WTC11 (cell line): ENCODE data around the gene STK16. TPM values are rescaled to one million over a fixed set of nuclear protein-coding genes. Genes with fewer than 3 reads are reported as not detected.

Source experiments
- ATAC-seq: fragments of 200-7000 bp; cut with Tn5 transposase; 2 replicates; pipeline ENCODE4 v1.10.0; 2021; ENCODE audit warnings: mild to moderate bottlenecking, moderate library complexity
- CTCF ChIA-PET: fragments of 300-600 bp; sonication (Branson Sonifier 250); formaldehyde crosslinking; loops from one replicate; lab custom pipeline; 2021; ENCODE audit warnings: antibody characterized with exemption; lab: Charles Lee
- POLR2A ChIA-PET: fragments of 350-600 bp; sonication (Branson Sonifier 250); formaldehyde crosslinking; loops from one replicate; lab custom pipeline; 2021; ENCODE audit warnings: antibody characterized with exemption; lab: Charles Lee
- DNase-seq: peaks from one replicate; pipeline ENCODE4 v3.0.0; 2021; ENCODE audit warnings: low spot score
- H3K27ac Mint-ChIP-seq: 2 replicates; pipeline ENCODE4 v1.8.0; 2021; ENCODE audit warnings: mixed read lengths
- H3K27me3 Mint-ChIP-seq: 2 replicates; pipeline ENCODE4 v1.8.0; 2021; ENCODE audit warnings: low read depth, mild to moderate bottlenecking, moderate library complexity, mixed read lengths
- H3K36me3 Mint-ChIP-seq: 2 replicates; pipeline ENCODE4 v1.8.0; 2021; ENCODE audit warnings: mixed read lengths
- H3K4me1 Mint-ChIP-seq: 2 replicates; pipeline ENCODE4 v1.8.0; 2022; ENCODE audit warnings: mixed read lengths
- H3K4me3 Mint-ChIP-seq: 2 replicates; pipeline ENCODE4 v1.8.0; 2021; ENCODE audit warnings: mild to moderate bottlenecking, moderate library complexity, mixed read lengths
- H3K9me3 Mint-ChIP-seq: 2 replicates; pipeline ENCODE4 v1.8.0; 2021; ENCODE audit warnings: mixed read lengths
- ATF1 ChIP-seq: sonication (generic); formaldehyde crosslinking; IDR thresholded peaks from 2 replicates; pipeline ENCODE4 v1.8.1; 2023; ENCODE audit warnings: mild to moderate bottlenecking, moderate library complexity, missing genetic modification reagents
- ATF6 ChIP-seq: sonication (generic); formaldehyde crosslinking; IDR thresholded peaks from 2 replicates; pipeline ENCODE4 v1.8.1; 2023; ENCODE audit warnings: mild to moderate bottlenecking, missing genetic modification reagents
- CREM ChIP-seq: sonication (generic); formaldehyde crosslinking; IDR thresholded peaks from 2 replicates; pipeline ENCODE4 v1.8.1; 2022; ENCODE audit warnings: mild to moderate bottlenecking, missing genetic modification reagents, moderate library complexity
- E2F1 ChIP-seq: sonication (generic); formaldehyde crosslinking; IDR thresholded peaks from 2 replicates; pipeline ENCODE4 v1.8.0; 2022; ENCODE audit warnings: mild to moderate bottlenecking, missing genetic modification reagents
- ESRRA ChIP-seq: sonication (generic); formaldehyde crosslinking; IDR thresholded peaks from 2 replicates; pipeline ENCODE4 v1.8.1; 2022; ENCODE audit warnings: mild to moderate bottlenecking, missing genetic modification reagents, borderline replicate concordance
- FOXK1 ChIP-seq: sonication (generic); formaldehyde crosslinking; IDR thresholded peaks from 2 replicates; pipeline ENCODE4 v1.8.0; 2022; ENCODE audit warnings: mild to moderate bottlenecking, moderate library complexity, missing genetic modification reagents
- FOXP1 ChIP-seq: sonication (generic); formaldehyde crosslinking; IDR thresholded peaks from 2 replicates; pipeline ENCODE4 v1.8.0; 2022; ENCODE audit warnings: missing genetic modification reagents, mild to moderate bottlenecking, moderate library complexity, borderline replicate concordance
- HMGA2 ChIP-seq: fragments of 250-450 bp; sonication (Bioruptor Pico); IDR thresholded peaks from 2 replicates; pipeline ENCODE4 v1.4.0; 2021; ENCODE audit warnings: mild to moderate bottlenecking, moderate library complexity
- NFE2L1 ChIP-seq: sonication (generic); formaldehyde crosslinking; IDR thresholded peaks from 2 replicates; pipeline ENCODE4 v1.8.1; 2023; ENCODE audit warnings: missing genetic modification reagents
- PREB ChIP-seq: sonication (generic); formaldehyde crosslinking; IDR thresholded peaks from 2 replicates; pipeline ENCODE4 v1.8.1; 2022; ENCODE audit warnings: mild to moderate bottlenecking, missing genetic modification reagents, moderate library complexity, borderline replicate concordance
- RELA ChIP-seq: sonication (generic); formaldehyde crosslinking; IDR thresholded peaks from 2 replicates; pipeline ENCODE4 v1.8.1; 2022; ENCODE audit warnings: missing genetic modification reagents, mild to moderate bottlenecking, borderline replicate concordance
- SMAD3 ChIP-seq: sonication (generic); formaldehyde crosslinking; IDR thresholded peaks from 2 replicates; pipeline ENCODE4 v1.8.0; 2022; ENCODE audit warnings: missing genetic modification reagents, mild to moderate bottlenecking, borderline replicate concordance
- STAT6 ChIP-seq: sonication (generic); formaldehyde crosslinking; conservative IDR thresholded peaks from 2 replicates; pipeline ENCODE4 v1.8.1; 2023; ENCODE audit warnings: mild to moderate bottlenecking, low read depth, missing genetic modification reagents, moderate library complexity
- USF2 ChIP-seq: sonication (generic); formaldehyde crosslinking; IDR thresholded peaks from 2 replicates; pipeline ENCODE4 v1.8.1; 2023; ENCODE audit warnings: mild to moderate bottlenecking, missing genetic modification reagents, moderate library complexity
- ZNF263 ChIP-seq: sonication (generic); formaldehyde crosslinking; IDR thresholded peaks from 2 replicates; pipeline ENCODE4 v1.8.1; 2022; ENCODE audit warnings: low read depth, mild to moderate bottlenecking, moderate library complexity, missing genetic modification reagents
- ZNF281 ChIP-seq: sonication (generic); formaldehyde crosslinking; IDR thresholded peaks from 2 replicates; pipeline ENCODE4 v1.8.0; 2023; ENCODE audit warnings: mild to moderate bottlenecking, missing genetic modification reagents
- ZNF425 ChIP-seq: fragments of 250-450 bp; sonication (Bioruptor Pico); conservative IDR thresholded peaks from 2 replicates; pipeline ENCODE4 v1.9.0; 2021; ENCODE audit warnings: mild to moderate bottlenecking
- total RNA-seq: library from RNA; stranded (reverse); gene quantifications from 3 replicates; pipeline ENCODE4 v1.2.3, GENCODE V29; 2021

The STK16 gene
- total RNA-seq, 1 experiment from 2014 or later, result 27.5 TPM

- H3K27ac Mint-ChIP-seq, result no peak overlapping the region
- H3K4me3 Mint-ChIP-seq, result no peak overlapping the region
- TF ChIP-seq ZNF263 (CRISPR knock-in tag), result no peak
- TF ChIP-seq PREB, result no peak
- no peak for TF ChIP-seq RELA (CRISPR knock-in tag)
- no peak for TF ChIP-seq STAT6
- no peak for TF ChIP-seq CREM (CRISPR knock-in tag)
- TF ChIP-seq NFE2L1 (CRISPR knock-in tag), result no peak
- no peak for TF ChIP-seq USF2 (CRISPR knock-in tag)
- TF ChIP-seq ATF6 (CRISPR knock-in tag), result no peak
- TF ChIP-seq ATF1 (CRISPR knock-in tag), result no peak
- no peak for TF ChIP-seq ZNF425 (CRISPR knock-in tag)
- no peak for TF ChIP-seq FOXP1
- no peak for TF ChIP-seq ZNF281 (CRISPR knock-in tag)
- no peak for TF ChIP-seq E2F1 (CRISPR knock-in tag)
- no peak for TF ChIP-seq FOXK1 (CRISPR knock-in tag)
- TF ChIP-seq SMAD3 (CRISPR knock-in tag), result no peak
- TF ChIP-seq ESRRA (CRISPR knock-in tag), result no peak
- no peak for TF ChIP-seq HMGA2 (CRISPR knock-in tag)
- DNase-seq (no peak), ATAC-seq (no peak)
- H3K27me3 Mint-ChIP-seq, result no peaks in the 10 kb centered on the region
- no peaks in the 10 kb centered on the region for H3K9me3 Mint-ChIP-seq
- peaks cover 38% of the 10 kb centered on the region for H3K36me3 Mint-ChIP-seq
- H3K4me1 Mint-ChIP-seq, result peaks cover 25% of the 10 kb centered on the region
- POLR2A ChIA-PET, result interaction anchor here (1.0 to 3.0 kb wide), 7 partner anchors 10 to 264 kb away, joined by 4 to 21 read pairs (median 11); partner anchors contain the start of genes ANKZF1, ATG9A, DNAJB2 and DNPEP
- CTCF ChIA-PET, result interaction anchor here (1.4 to 2.8 kb wide), 4 partner anchors 32 to 311 kb away, joined by 3 to 24 read pairs (median 8); partner anchors contain the start of gene TUBA4B
Observed at GRCh38 chr2:219219784-219220532, 25.3 kb upstream of the STK16 start.
